SK-N-SH (cell line): ENCODE measurements around the gene EDN2. TPM values are rescaled to one million over a fixed set of nuclear protein-coding genes. Genes with fewer than 3 reads are reported as not detected.

Experiments
- CTCF ChIA-PET: fragments of 300-600, 350-600 bp; formaldehyde crosslinking; extraction: SDS; loops from one replicate; lab custom pipeline; 2021; lab: Yijun Ruan, JAX
- POLR2A ChIA-PET: fragments of 350-600 bp; sonication (Branson Sonifier 250); formaldehyde crosslinking; extraction: SDS; loops from one replicate; lab custom pipeline; 2020; ENCODE audit warnings: antibody characterized with exemption, inconsistent platforms; lab: Yijun Ruan, JAX
- DNase-seq: peaks from one replicate; pipeline ENCODE4 v3.0.0; 2012
- H2AFZ ChIP-seq: fragments of 200-600 bp; sonication (generic); 2 replicates; pipeline ENCODE4 v1.8.1; 2016; ENCODE audit warnings: antibody characterized with exemption, mild to moderate bottlenecking, low read depth
- H3F3A ChIP-seq: fragments of 200-600 bp; sonication (generic); replicated peaks from 2 replicates; pipeline ENCODE3; 2016; ENCODE audit warnings: antibody characterized with exemption, mild to moderate bottlenecking; ENCODE audit not compliant: insufficient read depth
- H3K27ac ChIP-seq, 2 experiments: fragments of 200-500 bp in 1 of 2; fragments of 200-600 bp in 1 of 2; sonication (Bioruptor generic) in 1 of 2; sonication (generic), shearing (Covaris generic) in 1 of 2; 2 replicates each; pipeline versions ENCODE4 v1.5.1 to v1.6.1; 2014 to 2016; ENCODE audit warnings: low read depth in 2 of 2, inconsistent platforms in 1 of 2, low read length in 1 of 2, mild to moderate bottlenecking in 1 of 2, mixed read lengths in 1 of 2
- H3K27me3 ChIP-seq: fragments of 200-600 bp; sonication (generic), shearing (Covaris generic); 2 replicates; pipeline ENCODE4 v1.6.1; 2016; ENCODE audit warnings: mixed run types; ENCODE audit not compliant: insufficient read depth
- H3K36me3 ChIP-seq, 2 experiments: fragments of 200-500 bp in 1 of 2; fragments of 200-600 bp in 1 of 2; sonication (Bioruptor generic) in 1 of 2; sonication (generic) in 1 of 2; replicated peaks in 1 of 2; 2 replicates each; pipeline versions ENCODE3 to v1.5.1; 2014 to 2016; ENCODE audit warnings: low read length in 1 of 2, mild to moderate bottlenecking in 1 of 2; ENCODE audit not compliant: insufficient read depth in 2 of 2, control insufficient read depth in 1 of 2
- H3K4me1 ChIP-seq, 2 experiments: fragments of 200-500 bp in 1 of 2; fragments of 200-600 bp in 1 of 2; sonication (Bioruptor generic) in 1 of 2; sonication (generic), shearing (Covaris generic) in 1 of 2; 2 replicates each; pipeline versions ENCODE4 v1.5.1 to v1.6.1; 2014 to 2016; ENCODE audit warnings: low read depth in 1 of 2, low read length in 1 of 2, mixed run types in 1 of 2; ENCODE audit not compliant: insufficient read depth in 2 of 2, control insufficient read depth in 1 of 2
- H3K4me2 ChIP-seq: fragments of 200-600 bp; sonication (generic), shearing (Covaris generic); 2 replicates; pipeline ENCODE4 v1.6.1; 2017; ENCODE audit warnings: mixed run types
- H3K4me3 ChIP-seq, 2 experiments: fragments of 200-500 bp in 1 of 2; fragments of 200-600 bp in 1 of 2; sonication (Bioruptor generic) in 1 of 2; sonication (generic), shearing (Covaris generic) in 1 of 2; 2 replicates each; pipeline versions ENCODE4 v1.5.1 to v1.8.1; 2014 to 2016; ENCODE audit warnings: low read depth in 2 of 2, inconsistent platforms in 1 of 2, low read length in 1 of 2, mild to moderate bottlenecking in 1 of 2, mixed read lengths in 1 of 2, moderate library complexity in 1 of 2
- H3K79me2 ChIP-seq: fragments of 200-600 bp; sonication (generic); 2 replicates; pipeline ENCODE4 v1.8.1; 2017; ENCODE audit warnings: mild to moderate bottlenecking; ENCODE audit not compliant: insufficient read depth
- H3K9ac ChIP-seq: fragments of 200-600 bp; sonication (generic); 2 replicates; pipeline ENCODE4 v1.6.1; 2017; ENCODE audit warnings: mixed run types
- H3K9me2 ChIP-seq: fragments of 200-600 bp; sonication (generic); 2 replicates; pipeline ENCODE4 v1.6.1; 2017; ENCODE audit warnings: mixed run types
- H3K9me3 ChIP-seq: fragments of 200-600 bp; sonication (generic); 2 replicates; pipeline ENCODE4 v1.6.1; 2017; ENCODE audit warnings: mixed run types, mild to moderate bottlenecking, moderate library complexity
- H4K20me1 ChIP-seq: fragments of 200-600 bp; sonication (generic); 2 replicates; pipeline ENCODE4 v1.6.1; 2017; ENCODE audit warnings: mild to moderate bottlenecking, mixed run types; ENCODE audit not compliant: insufficient read depth
- CHD2 ChIP-seq: fragments of 150-350 bp; IDR thresholded peaks from 2 replicates; pipeline ENCODE4 v1.6.1; 2018; ENCODE audit warnings: low read length; ENCODE audit not compliant: partially characterized antibody
- EP300 ChIP-seq, 2 experiments: IDR thresholded peaks; 2 replicates each; pipeline versions ENCODE4 v1.4.0 to v1.6.1; 2012; ENCODE audit warnings: borderline replicate concordance in 1 of 2, low read depth in 1 of 2, low read length in 1 of 2
- EZH2phosphoT487 ChIP-seq: fragments of 200-600 bp; sonication (generic); IDR thresholded peaks from 2 replicates; pipeline ENCODE4 v1.6.1; 2017; ENCODE audit warnings: low read depth, mixed run types, mild to moderate bottlenecking, antibody characterized with exemption, moderate library complexity, borderline replicate concordance
- FOXJ3 ChIP-seq: sonication (generic); formaldehyde crosslinking; IDR thresholded peaks from 2 replicates; pipeline ENCODE4 v1.5.1; 2020; ENCODE audit warnings: mild to moderate bottlenecking, missing genetic modification reagents
- GATA2 ChIP-seq: sonication (generic); formaldehyde crosslinking; IDR thresholded peaks from 2 replicates; pipeline ENCODE4 v1.5.0; 2020; ENCODE audit warnings: mild to moderate bottlenecking, missing genetic modification reagents
- IRF3 ChIP-seq: fragments of 150-350 bp; IDR thresholded peaks from 2 replicates; pipeline ENCODE4 v1.6.1; 2016; ENCODE audit warnings: mild to moderate bottlenecking, low read depth, low read length
- JUND ChIP-seq: IDR thresholded peaks from 2 replicates; pipeline ENCODE4 v1.4.0; 2012
- MEF2A ChIP-seq: IDR thresholded peaks from 2 replicates; pipeline ENCODE4 v1.4.0; 2012; ENCODE audit warnings: low read depth, borderline replicate concordance
- MXI1 ChIP-seq: IDR thresholded peaks from 2 replicates; pipeline ENCODE4 v1.6.1; 2012; ENCODE audit warnings: mild to moderate bottlenecking, low read depth, low read length, improper control_type of control experiment
- NFIC ChIP-seq: IDR thresholded peaks from 2 replicates; pipeline ENCODE4 v1.4.0; 2012; ENCODE audit warnings: borderline replicate concordance
- PBX3 ChIP-seq: IDR thresholded peaks from 2 replicates; pipeline ENCODE4; 2012
- POLR2AphosphoS5 ChIP-seq: IDR thresholded peaks from 2 replicates; pipeline ENCODE4 v1.6.1; 2012; ENCODE audit warnings: low read depth, low read length
- RAD21 ChIP-seq: IDR thresholded peaks from 2 replicates; pipeline ENCODE4 v1.6.1; 2012; ENCODE audit warnings: mild to moderate bottlenecking, low read length
- RCOR1 ChIP-seq: fragments of 150-350 bp; IDR thresholded peaks from 2 replicates; pipeline ENCODE4 v1.6.1; 2017; ENCODE audit warnings: antibody characterized with exemption, low read length
- RFX5 ChIP-seq: IDR thresholded peaks from 2 replicates; pipeline ENCODE4 v1.6.1; 2012; ENCODE audit warnings: mild to moderate bottlenecking, improper control_type of control experiment, low read length
- RXRA ChIP-seq: IDR thresholded peaks from 2 replicates; pipeline ENCODE4 v1.4.0; 2012; ENCODE audit warnings: low read depth, mild to moderate bottlenecking, borderline replicate concordance
- SIN3A ChIP-seq: IDR thresholded peaks from 2 replicates; pipeline ENCODE4 v1.6.1; 2012; ENCODE audit warnings: low read depth, mild to moderate bottlenecking, low read length, moderate library complexity, borderline replicate concordance
- SMC3 ChIP-seq: IDR thresholded peaks from 2 replicates; pipeline ENCODE4 v1.6.1; 2012; ENCODE audit warnings: low read depth, low read length, improper control_type of control experiment
- TAF1 ChIP-seq: IDR thresholded peaks from 2 replicates; pipeline ENCODE4 v1.6.1; 2012; ENCODE audit warnings: low read depth, mild to moderate bottlenecking, low read length, moderate library complexity, borderline replicate concordance
- TCF12 ChIP-seq: IDR thresholded peaks from 2 replicates; pipeline ENCODE4 v1.4.0; 2012
- TEAD4 ChIP-seq: IDR thresholded peaks from 2 replicates; pipeline ENCODE4 v1.4.0; 2012; ENCODE audit warnings: mild to moderate bottlenecking, borderline replicate concordance; ENCODE audit not compliant: insufficient read depth
- YY1 ChIP-seq: IDR thresholded peaks from 2 replicates; pipeline ENCODE4 v1.4.0; 2012; ENCODE audit warnings: low read depth, mild to moderate bottlenecking
- WGBS: methylation state at CpG from one replicate; pipeline ENCODE4 v1.1.6; 2017; ENCODE audit warnings: low lambda C conversion rate; 5-methylcytosine and 5-hydroxymethylcytosine counted together
- polyA plus RNA-seq, 3 experiments: library from polyadenylated mRNA; depleted of rRNA; stranded (reverse); fragments of >200 nt; gene quantifications; 2 replicates each; pipeline ENCODE4 v1.2.3, GENCODE V29; 2012
- TF ChIP-seq, protein P1 (sequence below): fragments of 150-350 bp; IDR thresholded peaks from 2 replicates; pipeline ENCODE4 v1.6.1; 2017; ENCODE audit warnings: antibody characterized with exemption, low read length, low read depth, borderline replicate concordance
- TF ChIP-seq, protein P2 (sequence below): IDR thresholded peaks from 2 replicates; pipeline ENCODE4 v1.4.0; 2012; ENCODE audit warnings: low read depth
- TF ChIP-seq, protein P3 (sequence below): IDR thresholded peaks from 2 replicates; pipeline ENCODE4 v1.4.0; 2012; ENCODE audit warnings: low read depth, borderline replicate concordance
- TF ChIP-seq, protein P4 (sequence below): IDR thresholded peaks from 2 replicates; pipeline ENCODE4 v1.4.0; 2012; ENCODE audit warnings: low read depth, borderline replicate concordance

EDN2 gene
- polyA plus RNA-seq, 1 of the 3 experiments (the other 2 are of a cell fraction), result 0.97 TPM

DNA sequence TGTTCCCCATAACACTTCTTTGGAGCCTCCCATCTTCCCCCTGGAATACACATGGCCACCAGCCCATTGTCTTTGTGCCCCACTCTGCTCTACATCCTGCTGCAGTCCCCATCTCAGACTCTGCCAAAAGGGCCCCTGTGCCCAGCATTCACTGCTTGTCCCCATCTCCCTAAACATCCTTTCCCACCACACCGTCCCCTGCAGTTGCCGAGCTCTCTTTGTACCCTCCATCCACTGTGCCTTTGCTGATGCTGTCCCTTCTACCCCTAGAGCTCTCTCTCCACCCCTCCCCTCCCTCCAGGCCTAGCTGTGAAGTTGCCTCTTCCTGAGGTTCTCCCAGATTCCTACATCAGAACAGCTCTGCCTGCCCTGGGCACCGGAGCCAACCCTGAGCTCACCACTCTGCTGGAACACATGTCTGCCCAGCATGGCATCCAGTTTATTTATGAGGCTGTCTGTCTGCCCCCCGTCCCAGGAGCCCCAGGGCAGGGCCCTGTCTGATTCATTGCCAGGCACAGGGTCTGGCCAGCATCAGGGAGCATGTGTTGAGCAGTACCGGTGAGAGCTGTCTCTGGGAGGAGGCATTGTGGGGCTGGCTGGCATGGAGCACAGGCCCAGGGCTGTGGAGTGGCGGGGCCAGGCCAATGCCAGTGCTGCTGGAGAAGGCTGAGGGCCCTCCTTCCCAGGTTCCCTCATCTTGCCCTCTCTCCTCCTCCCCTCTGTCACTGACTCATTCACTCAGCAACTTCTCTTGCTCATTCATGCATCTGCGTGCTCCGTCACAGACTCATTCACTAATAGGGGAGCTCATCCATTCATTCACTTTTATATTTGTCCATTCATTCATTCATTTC is 28.8 kb downstream of the EDN2 start:
- Histone ChIP-seq H3F3A (peaks cover 21% of the 10 kb centered on the region), H3K9me2 (no peaks in the 10 kb centered on the region), H3K9ac (peak overlapping the region; percentile 46; the same call in 1 of the 2 replicates), H3K4me1 (peaks cover 24 to 64% of the 10 kb centered on the region in 2 experiments), H4K20me1 (0 out of 2 replicates have a peak, but pooled peaks cover 6% of the 10 kb centered on the region), H3K36me3 (no peaks in the 10 kb centered on the region), H3K79me2 (peaks cover 62% of the 10 kb centered on the region; the same call in 1 of the 2 replicates), H3K4me3 (no peak overlapping the region), H2AFZ (no peak overlapping the region), H3K27me3 (no peaks in the 10 kb centered on the region), H3K9me3 (no peaks in the 10 kb centered on the region), H3K4me2 (peak overlapping the region; percentile 45), H3K27ac (peak overlapping the region; percentile 76 to 91)
- WGBS, result 27% methylated on average over 7 of the region's 8 CpGs
- peak; percentile 92 for DNase-seq
- ChIA-PET POLR2A (interaction anchor here (0.6 to 1.7 kb wide), 6 partner anchors 9 to 483 kb away, joined by 3 to 7 read pairs (median 3); no protein-coding TSS in a partner anchor), CTCF (interaction anchor here (0.6 to 9.6 kb wide), 14 partner anchors 10 to 173 kb away, joined by 3 to 64 read pairs (median 4); no protein-coding TSS in a partner anchor)
- TF ChIP-seq, protein P1, sequence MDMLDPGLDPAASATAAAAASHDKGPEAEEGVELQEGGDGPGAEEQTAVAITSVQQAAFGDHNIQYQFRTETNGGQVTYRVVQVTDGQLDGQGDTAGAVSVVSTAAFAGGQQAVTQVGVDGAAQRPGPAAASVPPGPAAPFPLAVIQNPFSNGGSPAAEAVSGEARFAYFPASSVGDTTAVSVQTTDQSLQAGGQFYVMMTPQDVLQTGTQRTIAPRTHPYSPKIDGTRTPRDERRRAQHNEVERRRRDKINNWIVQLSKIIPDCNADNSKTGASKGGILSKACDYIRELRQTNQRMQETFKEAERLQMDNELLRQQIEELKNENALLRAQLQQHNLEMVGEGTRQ, result no peak
- TF ChIP-seq, protein P2, sequence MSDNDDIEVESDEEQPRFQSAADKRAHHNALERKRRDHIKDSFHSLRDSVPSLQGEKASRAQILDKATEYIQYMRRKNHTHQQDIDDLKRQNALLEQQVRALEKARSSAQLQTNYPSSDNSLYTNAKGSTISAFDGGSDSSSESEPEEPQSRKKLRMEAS, result peak; percentile 89
- TF ChIP-seq TEAD4 (peak; percentile 60; the same call in 1 of the 2 replicates), YY1 (0 out of 2 replicates have a peak, but pooled peaks have one; percentile 41), PBX3 (peak; percentile 96), GATA2 (CRISPR knock-in tag) (peak; percentile 78), RAD21 (no peak; the same call in 1 of the 2 replicates), EP300 (IDR thresholded peaks at IDR 0.05; ENCODE audit: borderline replicate concordance in 1 of 2, low read depth in 1 of 2, low read length in 1 of 2) (peak; percentile 91 to 97), RXRA (no peak; the same call in 1 of the 2 replicates), TAF1 (no peak), FOXJ3 (peak; percentile 98), POLR2AphosphoS5 (peak; percentile 81), SIN3A (peak; percentile 74; the same call in 1 of the 2 replicates), TCF12 (peak; percentile 99), RCOR1 (peak; percentile 98), SMC3 (no peak), RFX5 (no peak), JUND (peak; percentile 82), MXI1 (peak; percentile 78), MEF2A (no peak), IRF3 (no peak), NFIC (peak; percentile 93), CHD2 (peak; percentile 89), EZH2phosphoT487 (no peak)
- TF ChIP-seq, protein P3, sequence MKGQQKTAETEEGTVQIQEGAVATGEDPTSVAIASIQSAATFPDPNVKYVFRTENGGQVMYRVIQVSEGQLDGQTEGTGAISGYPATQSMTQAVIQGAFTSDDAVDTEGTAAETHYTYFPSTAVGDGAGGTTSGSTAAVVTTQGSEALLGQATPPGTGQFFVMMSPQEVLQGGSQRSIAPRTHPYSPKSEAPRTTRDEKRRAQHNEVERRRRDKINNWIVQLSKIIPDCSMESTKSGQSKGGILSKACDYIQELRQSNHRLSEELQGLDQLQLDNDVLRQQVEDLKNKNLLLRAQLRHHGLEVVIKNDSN, result no peak
- TF ChIP-seq, protein P4, sequence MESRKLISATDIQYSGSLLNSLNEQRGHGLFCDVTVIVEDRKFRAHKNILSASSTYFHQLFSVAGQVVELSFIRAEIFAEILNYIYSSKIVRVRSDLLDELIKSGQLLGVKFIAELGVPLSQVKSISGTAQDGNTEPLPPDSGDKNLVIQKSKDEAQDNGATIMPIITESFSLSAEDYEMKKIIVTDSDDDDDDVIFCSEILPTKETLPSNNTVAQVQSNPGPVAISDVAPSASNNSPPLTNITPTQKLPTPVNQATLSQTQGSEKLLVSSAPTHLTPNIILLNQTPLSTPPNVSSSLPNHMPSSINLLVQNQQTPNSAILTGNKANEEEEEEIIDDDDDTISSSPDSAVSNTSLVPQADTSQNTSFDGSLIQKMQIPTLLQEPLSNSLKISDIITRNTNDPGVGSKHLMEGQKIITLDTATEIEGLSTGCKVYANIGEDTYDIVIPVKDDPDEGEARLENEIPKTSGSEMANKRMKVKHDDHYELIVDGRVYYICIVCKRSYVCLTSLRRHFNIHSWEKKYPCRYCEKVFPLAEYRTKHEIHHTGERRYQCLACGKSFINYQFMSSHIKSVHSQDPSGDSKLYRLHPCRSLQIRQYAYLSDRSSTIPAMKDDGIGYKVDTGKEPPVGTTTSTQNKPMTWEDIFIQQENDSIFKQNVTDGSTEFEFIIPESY, result 0 out of 2 replicates have a peak, but pooled peaks have one; percentile 49
